Vagina (tissue), 2 donors: ENCODE data around the gene AGPAT4.

Source experiments
- POLR2AphosphoS5 ChIP-seq, 2 donors: sonication (generic); formaldehyde crosslinking; IDR thresholded peaks; one replicate each; pipeline ENCODE4 v1.9.0; 2017; ENCODE audit warnings: antibody characterized with exemption in 2 of 2, mild to moderate bottlenecking in 2 of 2, low read depth in 1 of 2; ENCODE audit not compliant: insufficient read depth in 1 of 2
- TF ChIP-seq, protein P1 (sequence below), 3 experiments: fragments of 450-650 bp in 2 of 3; fragments of 200-600 bp in 1 of 3; sonication (generic) in 1 of 3; IDR thresholded peaks; one replicate each; pipeline ENCODE4 v1.5.1; 2017 to 2019; ENCODE audit warnings: antibody characterized with exemption in 3 of 3, mild to moderate bottlenecking in 2 of 3, moderate library complexity in 2 of 3

DNA sequence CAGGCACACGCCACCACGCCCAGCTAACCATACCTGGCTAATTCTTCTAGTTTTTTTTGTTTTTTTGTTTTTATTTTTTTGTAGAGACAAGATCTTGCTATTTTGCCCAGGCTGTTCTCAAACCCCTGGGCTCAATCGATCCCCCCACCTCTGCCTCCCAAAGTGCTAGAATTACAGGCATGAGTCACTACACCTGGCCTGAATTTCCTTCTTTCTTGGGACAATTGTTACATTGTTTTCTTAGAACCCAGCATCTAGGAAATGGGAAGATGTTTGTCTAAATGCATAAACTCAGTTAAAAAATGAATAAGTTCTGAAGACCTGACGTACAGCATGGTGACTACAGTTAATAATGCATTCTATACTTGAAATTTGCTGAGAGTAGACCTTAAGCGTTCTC lies 10.8 kb upstream of the AGPAT4 start:
- TF ChIP-seq, protein P1, sequence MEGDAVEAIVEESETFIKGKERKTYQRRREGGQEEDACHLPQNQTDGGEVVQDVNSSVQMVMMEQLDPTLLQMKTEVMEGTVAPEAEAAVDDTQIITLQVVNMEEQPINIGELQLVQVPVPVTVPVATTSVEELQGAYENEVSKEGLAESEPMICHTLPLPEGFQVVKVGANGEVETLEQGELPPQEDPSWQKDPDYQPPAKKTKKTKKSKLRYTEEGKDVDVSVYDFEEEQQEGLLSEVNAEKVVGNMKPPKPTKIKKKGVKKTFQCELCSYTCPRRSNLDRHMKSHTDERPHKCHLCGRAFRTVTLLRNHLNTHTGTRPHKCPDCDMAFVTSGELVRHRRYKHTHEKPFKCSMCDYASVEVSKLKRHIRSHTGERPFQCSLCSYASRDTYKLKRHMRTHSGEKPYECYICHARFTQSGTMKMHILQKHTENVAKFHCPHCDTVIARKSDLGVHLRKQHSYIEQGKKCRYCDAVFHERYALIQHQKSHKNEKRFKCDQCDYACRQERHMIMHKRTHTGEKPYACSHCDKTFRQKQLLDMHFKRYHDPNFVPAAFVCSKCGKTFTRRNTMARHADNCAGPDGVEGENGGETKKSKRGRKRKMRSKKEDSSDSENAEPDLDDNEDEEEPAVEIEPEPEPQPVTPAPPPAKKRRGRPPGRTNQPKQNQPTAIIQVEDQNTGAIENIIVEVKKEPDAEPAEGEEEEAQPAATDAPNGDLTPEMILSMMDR (IDR thresholded peaks at IDR 0.05): no peak
- TF ChIP-seq POLR2AphosphoS5 (IDR thresholded peaks at IDR 0.05; ENCODE audit: insufficient read depth in 1 of 2, low read depth in 1 of 2): no peak
